HG02970 (cell line): ENCODE results near the gene PTPRN2.
A peak's percentile ranks its signal among the peaks of the same experiment; 100 is the strongest.

Source experiments
- ATAC-seq: cut with Tn5 transposase; IDR thresholded peaks from one replicate; pipeline ENCODE4 v1.9.1; 2021; ENCODE audit warnings: mild to moderate bottlenecking, moderate library complexity, moderate number of reproducible peaks; ENCODE audit not compliant: unreplicated experiment, low FRiP score

Gene PTPRN2

GRCh38 chr7:157615101-157615817, 972.4 kb downstream of the PTPRN2 start:
- ATAC-seq = no peak

DNA sequence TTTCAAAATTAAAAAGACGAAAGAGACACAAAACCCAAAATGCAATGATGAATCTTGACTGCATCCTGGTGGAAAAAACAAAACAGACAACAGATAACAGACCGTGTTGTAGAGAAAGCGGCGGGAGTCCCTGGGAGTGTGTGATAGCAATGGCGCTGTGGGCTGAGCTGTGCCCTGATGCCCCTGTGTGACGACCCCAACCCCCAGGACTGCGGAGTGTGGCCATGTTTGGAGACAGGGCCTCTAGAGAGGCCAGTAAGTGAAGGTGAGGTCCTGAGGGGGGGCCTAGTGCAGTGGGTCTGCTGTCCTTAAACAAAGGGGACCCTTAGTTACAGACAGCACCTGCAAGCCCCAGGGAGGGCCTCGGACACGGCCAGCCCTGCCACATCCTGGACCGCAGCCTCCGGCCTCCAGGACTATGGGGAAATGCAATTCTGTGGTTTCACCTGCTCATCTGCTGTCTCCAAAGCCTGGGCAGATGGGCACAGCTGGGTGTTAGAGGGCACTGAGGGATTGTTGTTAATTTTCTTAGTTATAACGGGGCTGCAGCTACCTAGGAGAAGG, 973.1 kb downstream of the PTPRN2 start:
- ATAC-seq = no peak

DNA sequence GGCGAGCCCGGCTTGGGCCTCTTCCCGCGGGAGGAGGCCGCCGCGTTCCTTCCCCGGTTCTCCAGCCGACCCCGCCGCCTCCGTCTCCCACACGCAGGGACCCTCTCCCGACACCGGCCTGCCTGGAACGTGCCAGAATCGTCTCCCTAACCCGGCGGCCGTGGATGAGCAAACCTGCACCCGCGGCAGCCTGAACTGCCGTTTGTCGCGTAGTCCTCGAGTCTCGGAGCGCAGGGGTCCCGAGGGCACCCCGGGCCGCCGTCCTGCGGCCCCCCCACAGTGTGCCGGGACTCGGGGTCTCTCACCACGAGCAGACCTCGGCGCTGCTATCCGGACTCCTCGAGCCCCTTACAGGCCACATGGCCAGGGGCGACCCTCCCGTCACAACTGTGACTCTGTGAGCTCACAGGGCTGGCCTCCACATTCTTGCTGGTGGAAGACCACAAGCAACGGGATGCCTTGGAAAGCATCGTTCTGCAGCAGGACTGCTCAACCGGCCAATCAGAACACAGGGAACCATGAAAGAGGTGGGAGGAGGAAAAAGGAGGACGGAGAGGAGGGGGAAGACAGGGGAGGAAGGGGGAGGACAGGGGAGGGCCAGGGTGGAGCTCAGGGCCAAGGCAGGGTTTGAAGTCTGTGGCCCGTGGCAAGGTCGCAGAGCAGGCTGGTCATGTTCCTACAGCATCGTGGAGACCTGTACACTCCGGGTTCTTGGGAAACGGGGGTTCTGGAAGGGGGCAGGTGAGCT, 973.9 kb downstream of the PTPRN2 start:
- ATAC-seq = no peak

DNA sequence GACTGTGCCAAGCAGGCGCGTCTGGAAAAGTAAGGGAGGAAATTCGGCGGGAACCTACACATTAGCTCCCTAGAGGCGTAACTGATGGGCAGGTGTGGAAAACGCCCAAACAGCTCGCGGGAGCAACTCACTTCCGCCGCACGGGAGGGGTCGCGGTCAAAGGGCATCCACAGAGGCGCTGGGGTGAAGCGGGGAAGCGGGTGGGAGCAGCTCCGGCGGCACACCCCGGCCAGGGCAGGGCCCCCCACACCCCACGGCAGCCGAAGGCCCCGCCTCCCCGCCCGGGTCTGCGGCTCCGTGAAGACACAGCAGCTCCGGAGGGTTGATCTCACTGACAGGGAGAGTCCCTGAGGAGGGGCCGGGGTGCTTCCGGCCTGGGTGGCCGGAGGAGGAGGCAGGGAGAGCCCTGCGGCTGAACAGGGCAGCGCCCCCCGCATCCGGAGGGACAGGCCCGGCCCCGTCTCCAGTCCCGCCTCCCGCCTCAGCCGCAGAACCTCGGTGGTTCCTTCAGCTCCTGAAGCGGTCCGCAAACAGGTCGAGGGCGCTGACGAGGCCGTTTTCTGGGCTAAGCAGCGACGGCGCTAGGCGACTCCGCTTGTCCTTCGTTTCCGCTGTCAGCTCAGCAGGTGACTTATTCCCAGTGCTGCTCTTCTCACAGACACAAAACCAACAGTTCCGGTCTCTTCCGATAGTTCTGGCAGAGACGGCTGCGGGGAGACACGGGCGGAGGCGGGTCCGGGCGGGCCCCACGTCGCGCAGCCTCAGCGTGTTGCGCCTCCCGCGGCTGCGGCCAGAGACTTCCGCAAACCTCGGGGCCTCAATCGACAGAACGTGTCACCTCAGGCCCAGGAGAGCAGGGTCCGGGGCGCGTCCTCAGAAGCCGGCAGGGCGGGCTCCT, 974.7 kb downstream of the PTPRN2 start:
- ATAC-seq = peak; percentile 49

GRCh38 chr7:157612009-157612663, 975.5 kb downstream of the PTPRN2 start:
- no peak for ATAC-seq

DNA sequence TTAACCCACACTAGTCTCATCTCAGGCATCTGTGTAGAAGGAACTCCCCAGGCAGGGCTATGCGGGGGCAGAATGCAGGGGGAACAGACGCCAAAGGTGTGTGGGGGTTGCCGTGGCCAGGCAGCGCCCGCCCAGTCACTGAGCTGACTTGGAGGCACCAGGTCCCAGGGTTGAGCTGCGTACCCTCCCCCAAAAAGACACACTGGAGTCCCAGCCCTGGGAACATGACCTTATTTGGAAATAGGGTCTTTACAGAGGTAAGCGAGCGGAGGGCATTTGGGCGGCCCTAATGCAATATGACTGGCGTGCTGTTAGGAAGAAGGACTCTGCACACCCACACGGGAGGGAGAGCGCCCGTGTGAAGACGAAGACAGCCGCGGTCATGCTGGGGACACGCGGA, 976.3 kb downstream of the PTPRN2 start:
- no peak for ATAC-seq

- ATAC-seq = no peak
These were observed 976.8 kb downstream of the PTPRN2 start for GRCh38 chr7:157610671-157611295.

- ATAC-seq = no peak
These were observed 977.5 kb downstream of the PTPRN2 start for GRCh38 chr7:157609932-157610640.

DNA sequence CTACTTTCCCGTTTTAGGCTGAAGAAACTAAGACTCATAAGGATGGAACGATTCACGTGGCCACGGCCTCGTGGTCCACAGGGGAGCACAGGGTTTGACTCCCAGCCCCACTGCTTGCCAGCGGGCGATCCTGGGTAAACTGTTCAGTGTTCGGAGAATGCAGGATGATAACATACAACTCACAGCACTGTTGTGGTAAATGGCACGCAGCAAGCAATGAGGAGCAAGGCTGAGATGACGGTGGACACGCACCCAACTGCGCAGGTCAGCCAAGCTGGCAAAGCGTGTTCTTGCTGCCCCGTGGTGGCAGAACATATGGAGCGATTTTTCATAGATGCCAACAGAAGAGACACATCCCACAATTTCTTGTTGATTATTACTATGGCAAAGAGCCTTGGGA, 978.1 kb downstream of the PTPRN2 start:
- ATAC-seq = no peak

GRCh38 chr7:157607218-157607617, 980.4 kb downstream of the PTPRN2 start:
- no peak for ATAC-seq

DNA sequence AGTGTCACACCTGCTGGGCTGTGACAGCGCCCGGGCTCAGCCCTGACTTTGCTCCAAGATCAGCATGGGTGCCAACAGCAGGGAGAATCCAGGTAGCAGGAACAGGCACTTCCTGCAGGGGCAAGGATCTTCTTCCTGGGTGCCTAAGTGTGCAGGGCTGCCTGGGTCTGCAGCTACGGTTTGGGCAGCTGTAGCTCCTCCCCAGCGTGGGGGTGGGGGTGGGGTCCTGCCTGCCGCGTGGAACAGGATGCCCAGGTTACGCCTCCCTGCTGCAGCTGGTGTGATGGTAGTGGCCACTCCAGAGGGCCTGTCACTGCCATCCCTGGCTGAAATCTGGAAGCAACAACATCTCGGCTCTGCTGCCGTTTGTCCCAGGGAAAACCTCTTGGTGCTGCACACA, 981.5 kb downstream of the PTPRN2 start:
- no peak for ATAC-seq

- no peak for ATAC-seq
These were observed 982.0 kb downstream of the PTPRN2 start for GRCh38 chr7:157605638-157606037.

- no peak for ATAC-seq
These were observed 982.8 kb downstream of the PTPRN2 start for GRCh38 chr7:157604661-157605381.

DNA sequence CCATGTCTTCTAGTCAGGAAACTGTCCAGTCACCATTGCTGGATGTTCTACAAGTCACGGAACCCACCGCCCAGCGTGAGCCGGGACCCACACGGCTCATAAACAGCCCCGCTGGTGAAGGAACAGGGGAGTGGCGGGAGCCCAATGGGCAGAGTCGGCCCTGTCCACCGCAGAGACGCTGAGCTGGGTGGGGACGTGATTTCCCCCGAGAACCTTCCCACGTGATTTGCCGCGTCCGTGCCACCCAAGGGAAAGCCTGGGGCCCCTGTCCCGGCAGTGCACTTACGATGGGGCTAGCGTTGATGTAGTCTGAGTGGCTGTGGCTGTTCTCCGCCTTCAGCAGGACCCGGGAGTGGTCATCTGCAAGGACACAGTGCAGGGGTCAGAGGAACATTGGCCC, 983.9 kb downstream of the PTPRN2 start:
- no peak for ATAC-seq

DNA sequence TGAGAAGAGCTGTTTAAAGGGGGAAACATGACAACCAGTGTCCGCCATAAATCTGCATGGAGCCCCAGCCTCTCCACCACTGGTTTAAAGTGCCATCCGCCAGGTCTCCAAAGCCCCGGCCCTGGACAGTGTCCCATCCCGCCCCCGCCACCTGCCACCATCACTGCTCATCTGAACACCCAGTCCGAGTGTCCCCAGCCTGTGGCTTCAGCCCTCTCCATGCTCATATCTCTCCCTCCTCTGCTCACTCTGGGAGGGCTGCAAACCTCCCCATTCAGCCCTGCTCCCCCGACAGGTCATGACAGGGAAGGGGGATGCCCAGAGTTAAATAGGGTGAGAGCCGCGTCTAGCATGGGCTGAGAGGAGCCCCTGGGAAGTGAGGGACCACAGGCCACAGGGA, 984.6 kb downstream of the PTPRN2 start:
- no peak for ATAC-seq

DNA sequence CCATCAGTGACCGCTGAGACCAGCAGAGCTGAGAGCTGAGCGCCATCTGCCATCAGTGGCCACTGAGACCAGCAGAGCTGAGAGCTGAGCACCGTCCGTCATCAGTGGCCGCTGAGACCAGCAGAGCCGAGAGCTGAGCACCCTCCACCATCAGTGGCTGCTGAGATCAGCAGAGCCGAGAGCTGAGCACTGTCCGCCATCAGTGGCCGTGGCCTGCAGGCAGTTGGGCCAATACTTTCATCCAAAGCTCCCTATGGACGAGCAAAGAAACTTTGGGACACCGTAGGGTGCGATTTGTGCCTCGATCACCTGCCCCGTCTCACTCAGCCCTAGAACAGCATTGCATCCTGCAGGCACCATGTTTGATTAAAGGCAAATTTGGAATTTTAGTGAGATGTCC, 985.0 kb downstream of the PTPRN2 start:
- ATAC-seq = no peak

DNA sequence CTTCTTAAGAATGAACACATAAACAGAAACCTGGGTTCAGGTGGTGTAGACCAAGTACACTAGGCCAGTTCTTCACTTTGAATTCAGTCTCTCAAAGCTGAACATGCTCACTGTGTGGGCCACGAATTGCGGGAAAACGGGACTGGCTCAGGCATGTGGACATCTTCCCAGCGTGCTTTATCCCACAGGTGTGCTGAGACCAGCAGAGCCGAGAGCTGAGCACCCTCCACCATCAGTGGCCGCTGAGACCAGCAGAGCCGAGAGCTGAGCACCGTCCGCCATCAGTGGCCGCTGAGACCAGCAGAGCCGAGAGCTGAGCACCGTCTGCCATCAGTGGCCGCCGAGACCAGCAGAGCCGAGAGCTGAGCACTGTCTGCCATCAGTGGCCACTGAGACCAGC, 985.5 kb downstream of the PTPRN2 start:
- no peak for ATAC-seq

DNA sequence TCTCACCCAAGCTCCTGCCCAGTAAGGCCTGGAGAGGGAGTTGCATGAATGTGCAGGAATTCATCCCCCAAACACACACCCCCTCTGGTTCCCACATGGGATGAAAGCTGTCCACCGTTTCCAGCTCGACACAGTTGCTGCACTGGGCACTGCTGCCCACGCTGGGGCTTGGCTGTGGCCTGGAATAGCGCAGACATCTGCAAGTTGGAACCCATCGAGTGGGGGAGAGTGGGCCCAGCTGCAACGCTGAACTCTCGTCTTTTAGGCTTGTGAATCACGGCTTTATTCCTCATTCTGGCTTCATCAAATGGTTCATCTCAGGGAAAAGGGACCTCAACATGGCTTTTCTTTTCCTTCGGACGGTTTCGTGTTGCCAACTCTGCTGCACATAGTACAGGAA, 986.1 kb downstream of the PTPRN2 start:
- ATAC-seq = no peak

DNA sequence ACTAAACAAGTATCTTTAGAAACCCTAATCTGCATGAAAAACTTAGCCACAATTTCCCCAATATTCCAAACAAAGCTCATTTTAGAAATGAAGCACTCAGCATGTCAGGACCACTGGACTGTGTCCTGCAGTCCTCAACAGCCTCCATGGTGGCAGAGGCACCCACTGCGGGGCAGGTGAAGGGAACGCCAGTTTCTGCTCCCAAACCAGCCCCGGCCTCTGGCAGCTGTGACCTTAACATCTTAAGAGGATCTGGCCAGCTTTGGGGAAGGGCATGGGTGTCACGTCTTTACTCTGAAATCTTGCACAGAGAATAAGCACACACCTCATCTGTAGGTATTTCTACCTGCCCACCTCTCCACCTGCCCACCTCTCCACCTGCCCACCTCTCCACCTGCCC, 988.1 kb downstream of the PTPRN2 start:
- ATAC-seq = no peak
